H9 (cell line): ENCODE data around the gene PPHLN1. TPM values are rescaled to one million over a fixed set of nuclear protein-coding genes. Genes with fewer than 3 reads are reported as not detected.

Experiments used
- DNase-seq: peaks from one replicate; pipeline ENCODE4 v3.0.0-alpha.2; 2017
- H2AFZ ChIP-seq: one replicate; pipeline ENCODE4 v1.6.1; 2013; ENCODE audit warnings: mild to moderate bottlenecking, low read length, control low read depth, moderate library complexity
- H2AK5ac ChIP-seq: 2 replicates; pipeline ENCODE4 v1.6.1; 2013; ENCODE audit warnings: low read length, control low read depth, mixed read lengths; ENCODE audit not compliant: insufficient read length
- H2BK120ac ChIP-seq: one replicate; pipeline ENCODE4 v1.6.1; 2013; ENCODE audit warnings: low read depth, mild to moderate bottlenecking, low read length, control low read depth, inconsistent platforms; ENCODE audit not compliant: poor library complexity, severe bottlenecking
- H2BK12ac ChIP-seq: 2 replicates; pipeline ENCODE4 v1.6.1; 2013; ENCODE audit warnings: low read length, control low read depth, mixed read lengths, low read depth; ENCODE audit not compliant: insufficient read length
- H2BK15ac ChIP-seq: 2 replicates; pipeline ENCODE4 v1.6.1; 2013; ENCODE audit warnings: low read depth, low read length, control low read depth
- H2BK20ac ChIP-seq: one replicate; pipeline ENCODE4 v1.6.1; 2013; ENCODE audit warnings: low read depth, mild to moderate bottlenecking, low read length, control low read depth, inconsistent platforms; ENCODE audit not compliant: poor library complexity, severe bottlenecking
- H2BK5ac ChIP-seq: 2 replicates; pipeline ENCODE4 v1.6.1; 2013; ENCODE audit warnings: low read length, control low read depth, mixed read lengths; ENCODE audit not compliant: insufficient read length
- H3K14ac ChIP-seq: 2 replicates; pipeline ENCODE4 v1.6.1; 2013; ENCODE audit warnings: low read length, control low read depth; ENCODE audit not compliant: insufficient read depth
- H3K18ac ChIP-seq: 2 replicates; pipeline ENCODE4 v1.6.1; 2013; ENCODE audit warnings: low read depth, mild to moderate bottlenecking, mixed read lengths, low read length, control low read depth; ENCODE audit not compliant: insufficient read length
- H3K23ac ChIP-seq: 2 replicates; pipeline ENCODE4 v1.6.1; 2013; ENCODE audit warnings: low read length, control low read depth, mixed read lengths, low read depth; ENCODE audit not compliant: insufficient read length
- H3K23me2 ChIP-seq: 2 replicates; pipeline ENCODE4 v1.6.1; 2013; ENCODE audit warnings: low read depth, mild to moderate bottlenecking, mixed read lengths, low read length, control low read depth; ENCODE audit not compliant: insufficient read length, poor library complexity, severe bottlenecking
- H3K27ac ChIP-seq: 2 replicates; pipeline ENCODE4 v1.5.1; 2013; ENCODE audit warnings: low read length, control low read depth, mixed read lengths, low read depth; ENCODE audit not compliant: insufficient read length
- H3K27me3 ChIP-seq: 2 replicates; pipeline ENCODE4 v1.6.1; 2013; ENCODE audit warnings: low read length, control low read depth, inconsistent platforms; ENCODE audit not compliant: insufficient read depth
- H3K4ac ChIP-seq: 2 replicates; pipeline ENCODE4 v1.6.1; 2013; ENCODE audit warnings: low read depth, mild to moderate bottlenecking, control low read depth, inconsistent platforms, low read length, moderate library complexity
- H3K4me1 ChIP-seq: 2 replicates; pipeline ENCODE4 v1.6.1; 2013; ENCODE audit warnings: low read length, control low read depth, inconsistent platforms; ENCODE audit not compliant: insufficient read depth
- H3K4me2 ChIP-seq: 2 replicates; pipeline ENCODE4 v1.6.1; 2013; ENCODE audit warnings: low read length, control low read depth, mixed read lengths; ENCODE audit not compliant: insufficient read length, insufficient read depth
- H3K56ac ChIP-seq: 2 replicates; pipeline ENCODE4 v1.6.1; 2013; ENCODE audit warnings: low read depth, mild to moderate bottlenecking, mixed read lengths, low read length, control low read depth; ENCODE audit not compliant: insufficient read length
- H3K79me1 ChIP-seq: 2 replicates; pipeline ENCODE4 v1.6.1; 2013; ENCODE audit warnings: low read depth, mild to moderate bottlenecking, moderate library complexity, low read length, control low read depth, inconsistent platforms; ENCODE audit not compliant: insufficient read depth, poor library complexity, severe bottlenecking
- H3K79me2 ChIP-seq: 2 replicates; pipeline ENCODE4 v1.6.1; 2013; ENCODE audit warnings: low read length, control low read depth, inconsistent platforms; ENCODE audit not compliant: insufficient read depth
- H3K9ac ChIP-seq: 2 replicates; pipeline ENCODE4 v1.6.1; 2013; ENCODE audit warnings: low read length, control low read depth, mixed read lengths; ENCODE audit not compliant: insufficient read length; ENCODE audit errors: extremely low read depth
- H3K9me3 ChIP-seq: one replicate; pipeline ENCODE4 v1.6.1; 2013; ENCODE audit warnings: low read depth, low read length, inconsistent platforms; ENCODE audit not compliant: control insufficient read depth
- H3T11ph ChIP-seq: one replicate; pipeline ENCODE4 v1.6.1; 2013; ENCODE audit warnings: mild to moderate bottlenecking, low read length, control low read depth, inconsistent platforms
- H4K20me1 ChIP-seq: one replicate; pipeline ENCODE4 v1.6.1; 2013; ENCODE audit not compliant: control insufficient read depth, insufficient read length, insufficient read depth
- H4K5ac ChIP-seq: 2 replicates; pipeline ENCODE4 v1.6.1; 2013; ENCODE audit warnings: low read depth, mild to moderate bottlenecking, mixed read lengths, low read length, control low read depth; ENCODE audit not compliant: insufficient read length
- H4K8ac ChIP-seq: replicated peaks from 2 replicates; pipeline ENCODE4 v1.6.1; 2013; ENCODE audit warnings: low read length, control low read depth, mixed read lengths, low read depth; ENCODE audit not compliant: insufficient read length
- H4K91ac ChIP-seq: 2 replicates; pipeline ENCODE4 v1.6.1; 2013; ENCODE audit warnings: low read depth, mild to moderate bottlenecking, moderate library complexity, mixed read lengths, low read length, control low read depth; ENCODE audit not compliant: insufficient read length
- H3K27ac Mint-ChIP-seq, 3 experiments: 2 replicates in 2 of 3; 3 replicates in 1 of 3; pipeline ENCODE4 v1.8.0; 2020 to 2021; ENCODE audit warnings: mixed read lengths in 3 of 3, mild to moderate bottlenecking in 1 of 3, moderate library complexity in 1 of 3
- H3K27me3 Mint-ChIP-seq: 2 replicates; pipeline ENCODE4 v1.8.0; 2021; ENCODE audit warnings: low read depth, mild to moderate bottlenecking, moderate library complexity, mixed read lengths
- H3K36me3 Mint-ChIP-seq, 3 experiments: 2 replicates in 2 of 3; 3 replicates in 1 of 3; pipeline ENCODE4 v1.8.0; 2020 to 2021; ENCODE audit warnings: low read depth in 3 of 3, mixed read lengths in 3 of 3; ENCODE audit not compliant: insufficient read depth in 1 of 3
- H3K4me1 Mint-ChIP-seq, 2 experiments: 2 replicates each; pipeline ENCODE4 v1.8.0; 2020; ENCODE audit warnings: mixed read lengths in 2 of 2
- H3K4me3 Mint-ChIP-seq, 2 experiments: 2 replicates in 1 of 2; 3 replicates in 1 of 2; pipeline ENCODE4 v1.8.0; 2020 to 2021; ENCODE audit warnings: mild to moderate bottlenecking in 2 of 2, mixed read lengths in 2 of 2, moderate library complexity in 1 of 2
- H3K9me3 Mint-ChIP-seq, 2 experiments: 2 replicates in 1 of 2; 3 replicates in 1 of 2; pipeline ENCODE4 v1.8.0; 2020; ENCODE audit warnings: mild to moderate bottlenecking in 2 of 2, mixed read lengths in 2 of 2, moderate library complexity in 1 of 2
- CTCF ChIP-seq: fragments of 200-600 bp; sonication (generic); conservative IDR thresholded peaks from 3 replicates; pipeline ENCODE4 v1.8.0; 2021; ENCODE audit warnings: antibody characterized with exemption, mild to moderate bottlenecking
- total RNA-seq: library from RNA; stranded (reverse); gene quantifications from 2 replicates; pipeline ENCODE4 v1.2.1, GENCODE V29; 2021

Gene PPHLN1
- total RNA-seq, 1 experiment from 2014 or later: 66.2 TPM

- H3K4me3 Mint-ChIP-seq: no peak overlapping the region
- no peak overlapping the region for H3K23ac ChIP-seq
- H4K20me1 ChIP-seq: no peaks in the 10 kb centered on the region
- peaks cover 4 to 27% (median 11%) of the 10 kb centered on the region in 3 experiments; a peak in 6 of 7 replicates for H3K36me3 Mint-ChIP-seq
- H3K9me3 ChIP-seq: no peaks in the 10 kb centered on the region
- no peak overlapping the region for H2BK120ac ChIP-seq
- no peaks in the 10 kb centered on the region for H3K27me3 Mint-ChIP-seq
- no peak overlapping the region for H3K14ac ChIP-seq
- no peak overlapping the region for H3K27ac ChIP-seq
- H3K4me1 Mint-ChIP-seq: peaks cover 22 to 34% of the 10 kb centered on the region in 2 experiments
- H3K23me2 ChIP-seq: no peaks in the 10 kb centered on the region
- H2AFZ ChIP-seq: no peak overlapping the region
- no peak overlapping the region for H2AK5ac ChIP-seq
- H3K9me3 Mint-ChIP-seq: peaks cover 0 to 2% of the 10 kb centered on the region in 2 experiments; a peak in 1 of 5 replicates
- no peak overlapping the region; a peak in 1 of 7 replicates for H3K27ac Mint-ChIP-seq
- H3K4me1 ChIP-seq: peaks cover 4% of the 10 kb centered on the region
- no peak overlapping the region for H3K56ac ChIP-seq
- DNase-seq: no peak
- H2BK15ac ChIP-seq: no peak overlapping the region
- no peak overlapping the region for H3T11ph ChIP-seq
- no peak for TF ChIP-seq CTCF
- H2BK12ac ChIP-seq: no peak overlapping the region
- H3K18ac ChIP-seq: no peak overlapping the region
- no peak overlapping the region for H4K5ac ChIP-seq
- no peak overlapping the region for H4K8ac ChIP-seq
- H3K79me1 ChIP-seq: no peaks in the 10 kb centered on the region
- H3K4me2 ChIP-seq: no peak overlapping the region
- no peaks in the 10 kb centered on the region for H3K27me3 ChIP-seq
- no peak overlapping the region for H2BK5ac ChIP-seq
- no peak overlapping the region for H3K4ac ChIP-seq
- H3K79me2 ChIP-seq: no peaks in the 10 kb centered on the region
- no peak overlapping the region for H3K9ac ChIP-seq
- H2BK20ac ChIP-seq: no peak overlapping the region
- no peak overlapping the region for H4K91ac ChIP-seq
These were observed 47.7 kb downstream of the PPHLN1 start for GRCh38 chr12:42373669-42374068.
